AG09309 (cell line): ENCODE results near the gene DGKZ.

Source experiments
- DNase-seq: peaks from one replicate; pipeline ENCODE4 v3.0.0-alpha.2; 2010; ENCODE audit warnings: low read depth
- H3K4me3 ChIP-seq: 2 replicates; pipeline ENCODE4 v1.5.1; 2011; ENCODE audit warnings: mild to moderate bottlenecking, low read depth, low read length, moderate library complexity; ENCODE audit not compliant: control insufficient read depth
- TF ChIP-seq, protein P1 (sequence below): IDR thresholded peaks from 2 replicates; pipeline ENCODE4 v1.5.1; 2011; ENCODE audit warnings: mild to moderate bottlenecking, low read depth, low read length, inconsistent platforms; ENCODE audit not compliant: insufficient read depth, control insufficient read depth; ENCODE audit errors: missing control alignments

The DGKZ gene

DNA sequence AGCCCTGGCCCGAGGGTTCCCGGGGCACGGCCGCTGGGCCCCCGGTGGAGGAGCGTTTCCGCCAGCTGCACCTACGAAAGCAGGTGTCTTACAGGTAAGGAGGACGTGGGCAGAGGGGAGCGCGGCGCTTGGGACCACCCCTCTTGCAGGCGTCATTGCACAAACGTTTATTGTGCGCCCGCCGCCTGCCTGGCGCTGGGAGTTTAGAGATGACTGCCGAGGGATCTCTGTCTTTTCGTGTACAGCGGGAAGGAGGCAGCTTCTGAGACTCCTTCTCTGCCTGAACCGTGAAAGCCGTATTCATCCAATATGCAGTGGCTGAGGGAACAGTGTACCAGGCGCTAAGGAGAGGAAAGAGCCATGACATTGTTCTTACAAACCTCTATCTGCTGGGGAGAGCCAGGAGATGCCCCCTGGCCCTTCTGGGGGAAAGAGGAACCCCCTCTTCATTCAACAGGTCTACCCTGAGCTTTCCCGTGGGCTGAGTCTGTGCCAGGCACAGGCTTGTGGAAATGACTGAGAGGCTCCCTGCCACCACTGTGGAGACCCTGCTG, 13.8 kb upstream of the DGKZ start:
- TF ChIP-seq, protein P1, sequence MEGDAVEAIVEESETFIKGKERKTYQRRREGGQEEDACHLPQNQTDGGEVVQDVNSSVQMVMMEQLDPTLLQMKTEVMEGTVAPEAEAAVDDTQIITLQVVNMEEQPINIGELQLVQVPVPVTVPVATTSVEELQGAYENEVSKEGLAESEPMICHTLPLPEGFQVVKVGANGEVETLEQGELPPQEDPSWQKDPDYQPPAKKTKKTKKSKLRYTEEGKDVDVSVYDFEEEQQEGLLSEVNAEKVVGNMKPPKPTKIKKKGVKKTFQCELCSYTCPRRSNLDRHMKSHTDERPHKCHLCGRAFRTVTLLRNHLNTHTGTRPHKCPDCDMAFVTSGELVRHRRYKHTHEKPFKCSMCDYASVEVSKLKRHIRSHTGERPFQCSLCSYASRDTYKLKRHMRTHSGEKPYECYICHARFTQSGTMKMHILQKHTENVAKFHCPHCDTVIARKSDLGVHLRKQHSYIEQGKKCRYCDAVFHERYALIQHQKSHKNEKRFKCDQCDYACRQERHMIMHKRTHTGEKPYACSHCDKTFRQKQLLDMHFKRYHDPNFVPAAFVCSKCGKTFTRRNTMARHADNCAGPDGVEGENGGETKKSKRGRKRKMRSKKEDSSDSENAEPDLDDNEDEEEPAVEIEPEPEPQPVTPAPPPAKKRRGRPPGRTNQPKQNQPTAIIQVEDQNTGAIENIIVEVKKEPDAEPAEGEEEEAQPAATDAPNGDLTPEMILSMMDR: no peak
- no peak for DNase-seq
- H3K4me3 ChIP-seq: no peak overlapping the region

DNA sequence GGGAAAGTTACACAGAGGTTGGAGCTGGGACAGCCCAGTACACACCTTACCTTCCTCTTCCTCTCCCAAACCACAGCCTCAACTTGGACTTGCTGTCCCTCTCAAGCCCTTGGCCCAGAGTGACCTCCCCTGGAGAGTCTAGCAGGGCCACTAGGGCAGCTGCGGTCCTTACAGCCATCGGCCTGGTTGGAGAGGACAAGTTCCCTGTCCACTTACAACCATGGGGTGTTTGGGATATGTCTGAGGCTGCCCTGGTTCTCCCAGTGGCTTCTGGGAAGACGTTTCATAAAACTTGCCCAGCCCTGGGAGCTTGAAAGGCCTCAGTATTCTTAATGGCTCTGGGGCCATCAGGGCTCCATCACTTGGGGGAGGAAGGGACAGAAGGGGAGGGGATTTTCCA, 13.1 kb upstream of the DGKZ start:
- no peak overlapping the region for H3K4me3 ChIP-seq
- no peak for DNase-seq
- TF ChIP-seq, protein P1: no peak

DNA sequence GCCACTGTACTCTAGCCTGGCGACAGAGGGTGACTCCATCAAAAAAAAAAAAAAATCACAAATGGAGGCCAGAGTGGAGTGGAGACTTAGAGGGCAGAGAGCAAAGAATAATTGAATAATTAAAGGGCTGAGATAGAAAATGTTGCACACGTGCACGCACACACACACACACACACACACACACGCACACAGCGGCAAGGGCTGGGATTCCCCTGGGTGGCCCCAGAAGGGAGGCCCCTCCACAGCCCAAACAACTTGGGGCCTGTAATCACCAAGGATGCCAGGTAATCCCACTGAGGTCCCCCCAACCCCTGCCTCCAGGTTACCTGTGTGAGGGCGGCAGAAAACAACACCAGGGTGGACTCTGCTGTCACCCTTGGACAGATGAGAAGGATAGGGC, 12.0 kb upstream of the DGKZ start:
- H3K4me3 ChIP-seq: no peak overlapping the region
- no peak for DNase-seq

DNA sequence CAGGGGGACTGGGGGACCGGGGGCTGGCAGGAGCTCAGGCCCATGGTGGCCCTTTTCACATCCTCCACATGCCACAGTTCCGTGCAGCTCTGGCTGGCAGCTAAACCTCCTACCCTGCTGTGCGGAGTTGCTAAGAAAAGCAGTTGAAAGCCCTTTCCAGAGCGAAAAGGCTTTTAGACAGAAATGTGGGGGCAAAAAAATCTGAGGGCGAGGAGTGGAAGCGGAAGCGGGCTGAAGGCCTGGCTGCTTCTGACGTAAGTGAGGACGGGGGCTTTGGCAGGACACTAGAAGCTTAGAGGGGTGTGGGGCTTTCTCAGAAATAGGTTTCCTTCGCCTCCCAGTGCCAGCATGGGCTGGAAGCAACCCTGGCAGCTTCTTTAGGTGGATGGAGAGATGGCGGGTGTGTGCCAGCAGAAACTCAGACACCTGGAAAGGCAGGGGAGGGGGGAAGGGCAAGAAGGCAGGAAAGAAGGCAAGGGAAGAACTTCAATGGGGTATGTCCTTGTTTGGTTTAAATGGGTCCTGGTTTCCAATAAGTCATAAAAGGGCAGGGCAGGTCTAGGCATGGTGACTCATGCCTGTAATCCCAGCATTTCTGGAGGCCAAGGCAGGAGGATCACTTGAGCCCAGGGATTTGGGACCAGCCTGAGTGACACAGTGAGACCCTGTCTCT, 11.2 kb upstream of the DGKZ start:
- TF ChIP-seq, protein P1: no peak
- no peak for DNase-seq
- no peak overlapping the region for H3K4me3 ChIP-seq

More for the DNA sequence above, 12.0 kb upstream of the DGKZ start:
- TF ChIP-seq, protein P1: no peak

GRCh38 chr11:46336563-46337180, 10.6 kb upstream of the DGKZ start:
- no peak overlapping the region for H3K4me3 ChIP-seq
- TF ChIP-seq, protein P1: no peak
- DNase-seq: peak; percentile 63

DNA sequence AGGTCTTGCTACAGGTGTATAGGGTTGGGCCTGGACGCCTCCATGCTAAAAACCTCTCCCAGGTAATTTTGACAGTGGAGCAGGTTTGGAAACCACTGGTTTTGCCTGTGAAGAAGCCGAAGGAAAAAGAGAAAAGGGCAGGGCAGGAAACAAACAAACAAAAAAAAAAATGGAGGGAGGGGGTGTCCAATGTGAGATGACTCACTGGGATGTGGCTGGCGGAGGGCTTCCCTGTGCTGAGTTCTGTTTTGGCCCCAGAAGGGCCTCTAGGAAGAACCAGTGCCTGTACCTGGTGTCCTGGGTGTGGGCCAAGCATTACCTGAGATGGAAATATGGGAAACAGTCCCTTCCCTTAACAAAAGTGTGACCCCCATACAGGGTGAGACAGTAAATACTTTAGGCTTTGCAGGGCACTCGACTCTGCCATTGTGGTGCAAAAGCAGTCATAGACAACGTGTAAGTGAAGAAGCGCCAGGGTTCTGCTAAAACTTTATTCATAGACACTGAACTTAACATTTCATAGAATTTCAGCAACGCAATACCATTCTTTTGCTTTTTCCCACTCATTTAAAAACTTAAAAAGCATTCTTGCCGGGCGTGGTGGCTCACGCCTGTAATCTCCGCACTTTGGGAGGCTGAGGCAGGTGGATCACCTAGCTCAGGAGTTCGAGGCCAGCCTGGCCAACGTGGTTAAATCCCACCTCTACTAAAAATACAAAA, 9.5 kb upstream of the DGKZ start:
- TF ChIP-seq, protein P1: no peak

More for the DNA sequence above, 9.5 kb upstream of the DGKZ start:
- no peak overlapping the region for H3K4me3 ChIP-seq
- DNase-seq: no peak
